H9 (cell line): ENCODE results near the gene EPHB3. TPM values are rescaled to one million over a fixed set of nuclear protein-coding genes. Genes with fewer than 3 reads are reported as not detected.

Experiments used
- DNase-seq: peaks from one replicate; pipeline ENCODE4 v3.0.0-alpha.2; 2017
- H2AFZ ChIP-seq: one replicate; pipeline ENCODE4 v1.6.1; 2013; ENCODE audit warnings: mild to moderate bottlenecking, low read length, control low read depth, moderate library complexity
- H2AK5ac ChIP-seq: 2 replicates; pipeline ENCODE4 v1.6.1; 2013; ENCODE audit warnings: low read length, control low read depth, mixed read lengths; ENCODE audit not compliant: insufficient read length
- H2BK120ac ChIP-seq: one replicate; pipeline ENCODE4 v1.6.1; 2013; ENCODE audit warnings: low read depth, mild to moderate bottlenecking, low read length, control low read depth, inconsistent platforms; ENCODE audit not compliant: poor library complexity, severe bottlenecking
- H2BK12ac ChIP-seq: 2 replicates; pipeline ENCODE4 v1.6.1; 2013; ENCODE audit warnings: low read length, control low read depth, mixed read lengths, low read depth; ENCODE audit not compliant: insufficient read length
- H2BK15ac ChIP-seq: 2 replicates; pipeline ENCODE4 v1.6.1; 2013; ENCODE audit warnings: low read depth, low read length, control low read depth
- H2BK20ac ChIP-seq: one replicate; pipeline ENCODE4 v1.6.1; 2013; ENCODE audit warnings: low read depth, mild to moderate bottlenecking, low read length, control low read depth, inconsistent platforms; ENCODE audit not compliant: poor library complexity, severe bottlenecking
- H2BK5ac ChIP-seq: 2 replicates; pipeline ENCODE4 v1.6.1; 2013; ENCODE audit warnings: low read length, control low read depth, mixed read lengths; ENCODE audit not compliant: insufficient read length
- H3K14ac ChIP-seq: 2 replicates; pipeline ENCODE4 v1.6.1; 2013; ENCODE audit warnings: low read length, control low read depth; ENCODE audit not compliant: insufficient read depth
- H3K18ac ChIP-seq: 2 replicates; pipeline ENCODE4 v1.6.1; 2013; ENCODE audit warnings: low read depth, mild to moderate bottlenecking, mixed read lengths, low read length, control low read depth; ENCODE audit not compliant: insufficient read length
- H3K23ac ChIP-seq: 2 replicates; pipeline ENCODE4 v1.6.1; 2013; ENCODE audit warnings: low read length, control low read depth, mixed read lengths, low read depth; ENCODE audit not compliant: insufficient read length
- H3K23me2 ChIP-seq: 2 replicates; pipeline ENCODE4 v1.6.1; 2013; ENCODE audit warnings: low read depth, mild to moderate bottlenecking, mixed read lengths, low read length, control low read depth; ENCODE audit not compliant: insufficient read length, poor library complexity, severe bottlenecking
- H3K27ac ChIP-seq: 2 replicates; pipeline ENCODE4 v1.5.1; 2013; ENCODE audit warnings: low read length, control low read depth, mixed read lengths, low read depth; ENCODE audit not compliant: insufficient read length
- H3K27me3 ChIP-seq: 2 replicates; pipeline ENCODE4 v1.6.1; 2013; ENCODE audit warnings: low read length, control low read depth, inconsistent platforms; ENCODE audit not compliant: insufficient read depth
- H3K4ac ChIP-seq: 2 replicates; pipeline ENCODE4 v1.6.1; 2013; ENCODE audit warnings: low read depth, mild to moderate bottlenecking, control low read depth, inconsistent platforms, low read length, moderate library complexity
- H3K4me1 ChIP-seq: 2 replicates; pipeline ENCODE4 v1.6.1; 2013; ENCODE audit warnings: low read length, control low read depth, inconsistent platforms; ENCODE audit not compliant: insufficient read depth
- H3K4me2 ChIP-seq: 2 replicates; pipeline ENCODE4 v1.6.1; 2013; ENCODE audit warnings: low read length, control low read depth, mixed read lengths; ENCODE audit not compliant: insufficient read length, insufficient read depth
- H3K56ac ChIP-seq: 2 replicates; pipeline ENCODE4 v1.6.1; 2013; ENCODE audit warnings: low read depth, mild to moderate bottlenecking, mixed read lengths, low read length, control low read depth; ENCODE audit not compliant: insufficient read length
- H3K79me1 ChIP-seq: 2 replicates; pipeline ENCODE4 v1.6.1; 2013; ENCODE audit warnings: low read depth, mild to moderate bottlenecking, moderate library complexity, low read length, control low read depth, inconsistent platforms; ENCODE audit not compliant: insufficient read depth, poor library complexity, severe bottlenecking
- H3K79me2 ChIP-seq: 2 replicates; pipeline ENCODE4 v1.6.1; 2013; ENCODE audit warnings: low read length, control low read depth, inconsistent platforms; ENCODE audit not compliant: insufficient read depth
- H3K9ac ChIP-seq: 2 replicates; pipeline ENCODE4 v1.6.1; 2013; ENCODE audit warnings: low read length, control low read depth, mixed read lengths; ENCODE audit not compliant: insufficient read length; ENCODE audit errors: extremely low read depth
- H3K9me3 ChIP-seq: one replicate; pipeline ENCODE4 v1.6.1; 2013; ENCODE audit warnings: low read depth, low read length, inconsistent platforms; ENCODE audit not compliant: control insufficient read depth
- H3T11ph ChIP-seq: one replicate; pipeline ENCODE4 v1.6.1; 2013; ENCODE audit warnings: mild to moderate bottlenecking, low read length, control low read depth, inconsistent platforms
- H4K20me1 ChIP-seq: one replicate; pipeline ENCODE4 v1.6.1; 2013; ENCODE audit not compliant: control insufficient read depth, insufficient read length, insufficient read depth
- H4K5ac ChIP-seq: 2 replicates; pipeline ENCODE4 v1.6.1; 2013; ENCODE audit warnings: low read depth, mild to moderate bottlenecking, mixed read lengths, low read length, control low read depth; ENCODE audit not compliant: insufficient read length
- H4K8ac ChIP-seq: replicated peaks from 2 replicates; pipeline ENCODE4 v1.6.1; 2013; ENCODE audit warnings: low read length, control low read depth, mixed read lengths, low read depth; ENCODE audit not compliant: insufficient read length
- H4K91ac ChIP-seq: 2 replicates; pipeline ENCODE4 v1.6.1; 2013; ENCODE audit warnings: low read depth, mild to moderate bottlenecking, moderate library complexity, mixed read lengths, low read length, control low read depth; ENCODE audit not compliant: insufficient read length
- H3K27ac Mint-ChIP-seq, 3 experiments: 2 replicates in 2 of 3; 3 replicates in 1 of 3; pipeline ENCODE4 v1.8.0; 2020 to 2021; ENCODE audit warnings: mixed read lengths in 3 of 3, mild to moderate bottlenecking in 1 of 3, moderate library complexity in 1 of 3
- H3K27me3 Mint-ChIP-seq: 2 replicates; pipeline ENCODE4 v1.8.0; 2021; ENCODE audit warnings: low read depth, mild to moderate bottlenecking, moderate library complexity, mixed read lengths
- H3K36me3 Mint-ChIP-seq, 3 experiments: 2 replicates in 2 of 3; 3 replicates in 1 of 3; pipeline ENCODE4 v1.8.0; 2020 to 2021; ENCODE audit warnings: low read depth in 3 of 3, mixed read lengths in 3 of 3; ENCODE audit not compliant: insufficient read depth in 1 of 3
- H3K4me1 Mint-ChIP-seq, 2 experiments: 2 replicates each; pipeline ENCODE4 v1.8.0; 2020; ENCODE audit warnings: mixed read lengths in 2 of 2
- H3K4me3 Mint-ChIP-seq, 2 experiments: 2 replicates in 1 of 2; 3 replicates in 1 of 2; pipeline ENCODE4 v1.8.0; 2020 to 2021; ENCODE audit warnings: mild to moderate bottlenecking in 2 of 2, mixed read lengths in 2 of 2, moderate library complexity in 1 of 2
- H3K9me3 Mint-ChIP-seq, 2 experiments: 2 replicates in 1 of 2; 3 replicates in 1 of 2; pipeline ENCODE4 v1.8.0; 2020; ENCODE audit warnings: mild to moderate bottlenecking in 2 of 2, mixed read lengths in 2 of 2, moderate library complexity in 1 of 2
- CTCF ChIP-seq: fragments of 200-600 bp; sonication (generic); conservative IDR thresholded peaks from 3 replicates; pipeline ENCODE4 v1.8.0; 2021; ENCODE audit warnings: antibody characterized with exemption, mild to moderate bottlenecking
- WGBS: extraction: QIAGEN DNeasy Blood & Tissue Kit; methylation state at CpG from one replicate; pipeline ENCODE4 v1.1.7; 2013; ENCODE audit warnings: missing lambda C conversion rate, low lambda C conversion rate, mixed read lengths; ENCODE audit not compliant: insufficient read length; ENCODE audit errors: extremely low coverage; 5-methylcytosine and 5-hydroxymethylcytosine counted together
- total RNA-seq: library from RNA; stranded (reverse); gene quantifications from 2 replicates; pipeline ENCODE4 v1.2.1, GENCODE V29; 2021

The EPHB3 gene
- total RNA-seq, 1 experiment from 2014 or later, result 1.0 TPM

DNA sequence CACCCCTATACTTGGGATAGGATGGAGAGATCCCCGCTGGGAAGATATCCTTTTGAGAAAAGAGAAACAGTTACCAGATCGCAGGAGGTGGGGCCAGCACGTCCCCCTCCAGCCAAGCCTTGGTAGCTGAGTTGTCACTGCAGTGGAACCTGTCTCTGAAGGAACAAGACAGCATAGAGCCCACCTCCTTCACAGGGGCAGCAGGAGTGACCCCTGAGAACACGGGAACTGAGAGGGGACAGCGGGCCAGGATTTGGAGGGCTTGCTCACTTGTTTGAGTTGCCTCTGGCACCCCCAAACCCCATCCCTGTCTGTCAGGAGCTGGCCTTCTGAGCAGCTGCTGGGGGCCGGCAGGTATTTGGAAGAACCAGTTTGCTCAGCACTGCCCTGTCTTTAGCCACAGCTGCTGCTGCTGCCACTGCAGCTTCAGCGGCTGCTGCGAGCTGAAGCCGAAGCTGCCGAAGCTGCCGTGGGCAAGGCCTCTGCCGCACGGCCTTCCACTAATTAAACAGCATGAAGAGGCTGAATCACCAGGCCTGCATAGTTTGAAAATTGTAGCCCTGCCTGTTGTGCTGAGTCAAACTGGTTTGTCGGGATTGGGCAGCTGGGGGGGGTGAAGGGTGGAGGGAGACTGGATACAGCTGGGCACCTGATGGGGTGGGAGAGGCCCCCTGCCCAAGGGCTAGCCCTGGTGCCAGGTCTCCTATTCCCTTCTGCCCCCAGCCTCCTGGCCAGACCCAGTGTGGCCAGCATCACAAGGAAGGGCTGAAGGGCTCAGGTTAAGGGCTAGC lies 4.0 kb downstream of the EPHB3 start:
- Histone ChIP-seq H3K27me3 (peaks cover 79% of the 10 kb centered on the region), H3K14ac (no peak overlapping the region; the same call in 1 of the 2 replicates), H3K9me3 (no peaks in the 10 kb centered on the region), H2BK5ac (no peak overlapping the region), H3K4ac (no peak overlapping the region), H2BK12ac (no peak overlapping the region), H3K79me1 (no peaks in the 10 kb centered on the region), H3K56ac (no peak overlapping the region), H4K91ac (no peak overlapping the region), H3T11ph (no peak overlapping the region), H2BK15ac (no peak overlapping the region), H3K4me2 (no peak overlapping the region), H3K18ac (no peak overlapping the region), H4K5ac (no peak overlapping the region), H4K20me1 (no peaks in the 10 kb centered on the region), H3K79me2 (no peaks in the 10 kb centered on the region), H3K23me2 (peaks cover 12% of the 10 kb centered on the region), H3K4me1 (peaks cover 5% of the 10 kb centered on the region; the same call in 1 of the 2 replicates), H2AFZ (no peak overlapping the region), H4K8ac (no peak overlapping the region), H2BK20ac (no peak overlapping the region), H3K9ac (no peak overlapping the region), H3K23ac (no peak overlapping the region), H2AK5ac (no peak overlapping the region), H3K27ac (no peak overlapping the region), H2BK120ac (no peak overlapping the region)
- no CpG with 5 or more reads among the region's 14 CpGs for WGBS
- peak overlapping the region in 1 of 2 experiments; percentile 59; a peak in 2 of 5 replicates for H3K4me3 Mint-ChIP-seq
- H3K27me3 Mint-ChIP-seq, result peaks cover 92% of the 10 kb centered on the region
- H3K27ac Mint-ChIP-seq, result no peak overlapping the region
- no peaks in the 10 kb centered on the region for H3K36me3 Mint-ChIP-seq
- no peak for DNase-seq
- H3K9me3 Mint-ChIP-seq, result peaks cover 0 to under 1% of the 10 kb centered on the region in 2 experiments; a peak in 3 of 5 replicates
- H3K4me1 Mint-ChIP-seq, result peaks cover 45 to 62% of the 10 kb centered on the region in 2 experiments
- no peak for TF ChIP-seq CTCF
